Peyer's patch (tissue), 4 donors: ENCODE data around the gene STUM. TPM values are rescaled to one million over a fixed set of nuclear protein-coding genes. Genes with fewer than 3 reads are reported as not detected.

Experiments used
- DNase-seq, 3 donors: peaks; one replicate each; pipeline ENCODE4 v3.0.0-alpha.2; 2017 to 2019
- H3K27ac ChIP-seq, 4 donors: fragments of 200-600 bp; sonication (generic); one replicate each; pipeline ENCODE4 v1.5.1; 2016 to 2019
- H3K27me3 ChIP-seq, 2 donors: fragments of 200-600 bp; sonication (generic); one replicate each; pipeline ENCODE4 v1.5.1; 2019
- H3K36me3 ChIP-seq, 3 donors: fragments of 200-600 bp; sonication (generic); one replicate each; pipeline ENCODE4 v1.5.1; 2016 to 2019
- H3K4me1 ChIP-seq, 4 donors: fragments of 200-600 bp; sonication (generic); one replicate each; pipeline ENCODE4 v1.5.1; 2016 to 2019
- H3K4me3 ChIP-seq, 4 donors: fragments of 200-600 bp; sonication (generic); 1 replicate in 3 of 4; 2 replicates in 1 of 4; pipeline ENCODE4 v1.5.1; 2016 to 2019; ENCODE audit warnings: mild to moderate bottlenecking in 1 of 4
- H3K9me3 ChIP-seq, 4 donors: fragments of 200-600 bp; sonication (generic); one replicate each; pipeline ENCODE4 v1.5.1; 2016 to 2019; ENCODE audit warnings: mild to moderate bottlenecking in 1 of 4
- POLR2A ChIP-seq, 2 donors: fragments of 450-650 bp; IDR thresholded peaks; one replicate each; pipeline ENCODE4 v1.5.1; 2017; ENCODE audit warnings: antibody characterized with exemption in 2 of 2, mild to moderate bottlenecking in 2 of 2, moderate library complexity in 2 of 2
- total RNA-seq, 4 donors: library from RNA; depleted of rRNA; stranded (reverse); fragments of >200 nt; gene quantifications; one replicate each; pipeline ENCODE4 v1.1.0, GENCODE V29; 2016
- TF ChIP-seq, protein P1 (sequence below), 6 experiments: fragments of 450-650 bp in 4 of 6; fragments of 200-600 bp in 2 of 6; sonication (generic) in 1 of 6; IDR thresholded peaks; one replicate each; pipeline ENCODE4 v1.5.1; 2017 to 2019; ENCODE audit warnings: antibody characterized with exemption in 6 of 6, mild to moderate bottlenecking in 3 of 6, moderate library complexity in 1 of 6

Gene STUM
- total RNA-seq, 4 donors from 2014 or later: 1.4 to 4.6 (median 2.9) TPM

- TF ChIP-seq POLR2A (IDR thresholded peaks at IDR 0.05): no peak
- TF ChIP-seq, protein P1, sequence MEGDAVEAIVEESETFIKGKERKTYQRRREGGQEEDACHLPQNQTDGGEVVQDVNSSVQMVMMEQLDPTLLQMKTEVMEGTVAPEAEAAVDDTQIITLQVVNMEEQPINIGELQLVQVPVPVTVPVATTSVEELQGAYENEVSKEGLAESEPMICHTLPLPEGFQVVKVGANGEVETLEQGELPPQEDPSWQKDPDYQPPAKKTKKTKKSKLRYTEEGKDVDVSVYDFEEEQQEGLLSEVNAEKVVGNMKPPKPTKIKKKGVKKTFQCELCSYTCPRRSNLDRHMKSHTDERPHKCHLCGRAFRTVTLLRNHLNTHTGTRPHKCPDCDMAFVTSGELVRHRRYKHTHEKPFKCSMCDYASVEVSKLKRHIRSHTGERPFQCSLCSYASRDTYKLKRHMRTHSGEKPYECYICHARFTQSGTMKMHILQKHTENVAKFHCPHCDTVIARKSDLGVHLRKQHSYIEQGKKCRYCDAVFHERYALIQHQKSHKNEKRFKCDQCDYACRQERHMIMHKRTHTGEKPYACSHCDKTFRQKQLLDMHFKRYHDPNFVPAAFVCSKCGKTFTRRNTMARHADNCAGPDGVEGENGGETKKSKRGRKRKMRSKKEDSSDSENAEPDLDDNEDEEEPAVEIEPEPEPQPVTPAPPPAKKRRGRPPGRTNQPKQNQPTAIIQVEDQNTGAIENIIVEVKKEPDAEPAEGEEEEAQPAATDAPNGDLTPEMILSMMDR (IDR thresholded peaks at IDR 0.05): no peak
- peaks cover 8 to 59% (median 47%) of the 10 kb centered on the region in 4 donors for H3K4me1 ChIP-seq
- peak in 2 of 3 donors; percentile 89 for DNase-seq
- H3K4me3 ChIP-seq: no peak overlapping the region
- H3K36me3 ChIP-seq: peaks cover 0 to 8% (median 0%) of the 10 kb centered on the region in 3 donors
- H3K9me3 ChIP-seq: no peaks in the 10 kb centered on the region
- peak overlapping the region in 1 of 4 donors; percentile 45 for H3K27ac ChIP-seq
- no peaks in the 10 kb centered on the region for H3K27me3 ChIP-seq
These were observed 104.9 kb downstream of the STUM start for GRCh38 chr1:226653311-226653921.

GRCh38 chr1:226654046-226654667 is 105.6 kb downstream of the STUM start:
- no peak for DNase-seq
- Histone ChIP-seq H3K27me3 (no peaks in the 10 kb centered on the region), H3K4me1 (peaks cover 8 to 59% (median 47%) of the 10 kb centered on the region in 4 donors), H3K4me3 (peak overlapping the region in 1 of 4 donors; percentile 19), H3K9me3 (no peaks in the 10 kb centered on the region), H3K27ac (peak overlapping the region in 1 of 4 donors; percentile 45), H3K36me3 (peaks cover 0 to under 1% (median 0%) of the 10 kb centered on the region in 3 donors)
- no peak for TF ChIP-seq POLR2A (IDR thresholded peaks at IDR 0.05)
- TF ChIP-seq, protein P1 (IDR thresholded peaks at IDR 0.05): no peak

GRCh38 chr1:226654668-226655055 is 106.1 kb downstream of the STUM start:
- Histone ChIP-seq H3K27ac (peak overlapping the region in 1 of 4 donors; percentile 45), H3K4me3 (peak overlapping the region in 1 of 4 donors; percentile 19), H3K4me1 (peaks cover 8 to 61% (median 47%) of the 10 kb centered on the region in 4 donors), H3K36me3 (no peaks in the 10 kb centered on the region), H3K9me3 (no peaks in the 10 kb centered on the region), H3K27me3 (no peaks in the 10 kb centered on the region)
- TF ChIP-seq, protein P1 (IDR thresholded peaks at IDR 0.05): no peak
- no peak for TF ChIP-seq POLR2A (IDR thresholded peaks at IDR 0.05)
- DNase-seq: no peak

DNA sequence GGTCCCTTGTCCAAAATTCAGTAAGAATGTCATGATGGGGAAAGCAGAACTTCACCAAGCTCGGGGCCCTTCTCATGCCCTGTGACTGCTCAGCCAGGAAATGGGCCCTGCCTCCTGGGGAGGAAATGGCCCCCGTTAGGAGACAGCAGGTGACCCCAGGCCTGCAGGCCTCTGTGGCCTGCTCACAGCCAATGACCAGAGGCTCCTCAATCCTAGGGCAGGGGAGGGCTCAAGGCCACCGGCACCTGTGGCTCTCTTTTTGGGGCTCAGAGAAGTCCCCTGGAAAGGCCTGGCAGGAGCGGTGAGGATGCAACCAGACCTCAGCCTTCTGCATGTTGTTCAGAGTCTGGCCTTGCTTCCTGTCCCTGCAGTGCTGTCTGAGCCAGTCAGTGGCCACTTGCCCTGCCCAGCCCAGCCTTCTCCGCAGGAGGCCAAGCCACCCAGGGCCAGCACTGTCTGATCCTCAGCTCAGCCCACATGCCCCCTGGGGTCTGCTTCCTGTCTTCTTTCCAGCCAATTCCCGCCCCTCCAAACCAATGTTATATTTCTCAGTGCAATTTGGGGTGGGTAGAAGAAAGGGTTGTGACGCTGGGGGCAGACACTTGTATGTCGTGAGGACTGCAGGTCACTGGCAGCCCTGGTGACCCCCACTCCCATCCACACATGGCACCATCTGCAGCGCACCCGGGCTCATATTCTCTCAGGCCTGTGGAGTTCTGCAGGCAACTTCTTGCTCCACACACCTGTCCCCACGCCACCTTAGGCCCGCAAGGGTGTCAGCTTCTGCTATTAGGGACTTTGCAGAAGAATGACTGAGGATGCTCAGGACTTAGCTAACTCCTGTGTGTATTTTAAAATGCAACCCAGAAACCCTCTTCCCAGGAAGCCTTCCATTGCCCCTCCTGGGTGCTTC is 106.9 kb downstream of the STUM start:
- Histone ChIP-seq H3K27ac (peak overlapping the region in 1 of 4 donors; percentile 45), H3K4me3 (no peak overlapping the region), H3K36me3 (no peaks in the 10 kb centered on the region), H3K27me3 (no peaks in the 10 kb centered on the region), H3K9me3 (no peaks in the 10 kb centered on the region), H3K4me1 (peaks cover 8 to 65% (median 49%) of the 10 kb centered on the region in 4 donors)
- DNase-seq: peak in 2 of 3 donors; percentile 75 to 77
- TF ChIP-seq, protein P1 (IDR thresholded peaks at IDR 0.05): no peak
- TF ChIP-seq POLR2A (IDR thresholded peaks at IDR 0.05): no peak

DNA sequence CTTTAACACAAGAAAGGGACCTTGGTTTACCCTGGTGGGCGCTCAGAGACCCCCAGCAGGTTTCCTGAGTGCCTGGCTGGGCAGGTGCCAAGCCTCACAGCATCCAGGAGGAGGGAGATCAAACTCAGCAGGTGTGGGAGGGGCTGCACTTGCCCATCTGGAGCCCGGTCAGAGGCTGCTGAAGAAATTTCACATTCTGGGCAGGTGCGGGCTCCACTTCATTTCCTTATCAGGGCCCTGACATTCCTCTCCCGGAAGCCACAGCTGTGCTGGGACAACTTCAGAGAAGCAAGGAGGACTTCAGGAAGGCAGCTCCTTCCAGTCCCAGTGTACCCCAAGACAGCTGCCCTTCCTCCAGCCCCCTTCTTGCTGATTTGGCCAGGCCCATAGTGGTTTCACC is 107.6 kb downstream of the STUM start:
- TF ChIP-seq, protein P1 (IDR thresholded peaks at IDR 0.05): no peak
- no peak for TF ChIP-seq POLR2A (IDR thresholded peaks at IDR 0.05)
- H3K9me3 ChIP-seq: no peaks in the 10 kb centered on the region
- H3K36me3 ChIP-seq: no peaks in the 10 kb centered on the region
- peak overlapping the region in 1 of 4 donors; percentile 45 for H3K27ac ChIP-seq
- H3K27me3 ChIP-seq: no peaks in the 10 kb centered on the region
- peaks cover 8 to 72% (median 56%) of the 10 kb centered on the region in 4 donors for H3K4me1 ChIP-seq
- no peak for DNase-seq
- no peak overlapping the region for H3K4me3 ChIP-seq
